ENCODE results near the gene MUSK. TPM values are rescaled to one million over a fixed set of nuclear protein-coding genes. Genes with fewer than 3 reads are reported as not detected.

The MUSK gene
- polyA plus RNA-seq, 1 donor: 0.15 TPM

Other genes with a start within 250 kb of the MUSK start
- 6.2 TPM for gene SVEP1, start 89.0 kb upstream of the MUSK start, polyA plus RNA-seq (ENCODE audit: insufficient read length)

Data from left kidney (tissue), 1 donor.